ENCODE measurements around the gene CPLX1.
"Not testable (repeated sequence)": the region's sequence is repeated elsewhere in the genome, so short reads cannot be mapped to it uniquely, and the experiment has no call there.

CPLX1 gene

GRCh38 chr4:791252-791897 lies 34.6 kb downstream of the CPLX1 start:
- no peak for DNase-seq

- no peak for DNase-seq
Measured at GRCh38 chr4:790466-790820, 35.5 kb downstream of the CPLX1 start.

- no peak for DNase-seq
Measured at GRCh38 chr4:789571-790465, 36.1 kb downstream of the CPLX1 start.

- DNase-seq = no peak
Measured at GRCh38 chr4:788636-789297, 37.2 kb downstream of the CPLX1 start.

GRCh38 chr4:788006-788635 lies 37.8 kb downstream of the CPLX1 start:
- no peak for DNase-seq

GRCh38 chr4:787561-787981 lies 38.4 kb downstream of the CPLX1 start:
- no peak for DNase-seq

- DNase-seq = no peak
Measured at GRCh38 chr4:786861-787300, 39.0 kb downstream of the CPLX1 start.

GRCh38 chr4:786074-786741 lies 39.7 kb downstream of the CPLX1 start:
- DNase-seq = no peak

- DNase-seq = no peak
Measured at GRCh38 chr4:785332-786073, 40.4 kb downstream of the CPLX1 start.

GRCh38 chr4:784401-785331 lies 41.3 kb downstream of the CPLX1 start:
- DNase-seq = no peak

- DNase-seq = peak; percentile 97
Measured at GRCh38 chr4:781493-782216, 44.3 kb downstream of the CPLX1 start.

GRCh38 chr4:780716-781492 lies 45.0 kb downstream of the CPLX1 start:
- no peak for DNase-seq

- DNase-seq = not testable (repeated sequence)
Measured at GRCh38 chr4:780255-780654, 45.7 kb downstream of the CPLX1 start.

GRCh38 chr4:779555-779954 lies 46.4 kb downstream of the CPLX1 start:
- no peak for DNase-seq

GRCh38 chr4:777520-778262 lies 48.2 kb downstream of the CPLX1 start:
- DNase-seq = no peak

- no peak for DNase-seq
Measured at GRCh38 chr4:776743-777441, 49.0 kb downstream of the CPLX1 start.

GRCh38 chr4:775485-775884 lies 50.4 kb downstream of the CPLX1 start:
- DNase-seq = not testable (repeated sequence)

All from effector CD4-positive, alpha-beta T cell (primary cell).